Measurements from ENCODE around the gene PCP4.
"Not testable (repeated sequence)": the region's sequence is repeated elsewhere in the genome, so short reads cannot be mapped to it uniquely, and the experiment has no call there.

The PCP4 gene

DNA sequence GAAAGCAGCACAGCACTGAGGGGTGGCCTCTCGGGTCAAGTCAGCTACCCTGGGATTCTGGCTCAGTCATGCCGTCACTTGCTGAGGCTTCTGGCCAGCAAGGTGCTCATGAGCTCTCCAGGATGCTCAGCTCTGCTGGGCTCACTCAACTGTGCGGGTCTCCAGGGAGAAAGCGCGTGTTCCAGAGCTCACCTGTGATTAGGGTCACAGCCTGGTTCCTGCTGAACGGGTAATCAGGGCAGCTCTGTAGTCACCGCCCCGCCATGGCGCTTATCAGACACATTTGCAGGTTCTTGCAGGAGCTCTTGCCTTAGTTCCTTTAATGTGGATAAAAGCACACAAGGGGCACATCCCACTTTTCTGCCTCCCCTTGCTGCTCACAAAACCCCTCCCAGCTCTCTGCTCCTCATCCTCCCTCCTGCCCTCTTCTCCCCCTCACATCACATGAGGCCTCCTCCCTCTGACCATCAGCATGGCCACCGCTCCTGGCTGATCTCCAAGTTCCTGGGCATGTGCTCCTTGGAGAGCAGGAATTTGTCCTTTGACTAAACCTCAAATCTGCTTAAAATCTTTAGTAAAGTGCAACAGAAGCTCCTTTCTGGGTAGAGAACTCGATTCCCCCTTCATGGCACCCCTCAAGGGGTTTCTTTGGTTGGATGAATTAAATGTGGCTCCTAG, 2.0 kb downstream of the PCP4 start:
- no peak for DNase-seq

DNA sequence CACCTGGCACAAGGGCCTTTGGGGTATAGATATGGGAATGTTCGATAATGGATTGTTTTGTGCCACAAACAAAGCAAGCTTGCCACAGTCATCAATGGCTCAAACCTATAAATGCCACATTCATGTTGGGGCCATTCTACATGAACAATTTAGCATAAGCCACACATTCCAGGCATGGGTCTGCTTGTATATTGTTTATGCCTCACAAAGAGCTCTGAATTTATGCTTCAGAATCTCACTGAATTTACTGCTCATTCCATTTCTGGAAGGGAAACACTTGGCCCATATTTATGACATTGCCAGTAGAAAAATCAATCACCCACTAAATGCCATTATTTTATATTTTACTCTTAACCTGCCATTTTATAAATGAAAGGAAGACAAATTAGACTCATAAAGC, 6.4 kb downstream of the PCP4 start:
- DNase-seq: no peak

DNA sequence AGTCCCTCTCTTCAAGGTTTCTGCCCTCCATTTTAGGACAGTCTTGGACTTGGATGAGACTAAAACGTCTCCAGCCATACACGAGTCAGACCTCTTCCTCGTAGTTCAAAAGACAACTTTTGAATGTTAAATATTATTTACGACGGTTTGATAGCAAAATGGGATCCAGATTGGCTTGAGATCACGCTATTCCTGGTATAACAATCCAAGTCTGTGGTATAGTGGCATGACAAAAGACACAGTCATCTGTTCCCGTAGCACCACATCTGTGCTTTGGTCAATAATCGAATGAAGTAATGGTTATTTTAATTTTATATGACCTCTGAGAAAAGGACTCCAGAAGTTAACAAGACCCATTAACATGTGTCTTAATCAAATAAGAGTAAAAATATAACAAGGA, 7.0 kb downstream of the PCP4 start:
- no peak for DNase-seq

DNA sequence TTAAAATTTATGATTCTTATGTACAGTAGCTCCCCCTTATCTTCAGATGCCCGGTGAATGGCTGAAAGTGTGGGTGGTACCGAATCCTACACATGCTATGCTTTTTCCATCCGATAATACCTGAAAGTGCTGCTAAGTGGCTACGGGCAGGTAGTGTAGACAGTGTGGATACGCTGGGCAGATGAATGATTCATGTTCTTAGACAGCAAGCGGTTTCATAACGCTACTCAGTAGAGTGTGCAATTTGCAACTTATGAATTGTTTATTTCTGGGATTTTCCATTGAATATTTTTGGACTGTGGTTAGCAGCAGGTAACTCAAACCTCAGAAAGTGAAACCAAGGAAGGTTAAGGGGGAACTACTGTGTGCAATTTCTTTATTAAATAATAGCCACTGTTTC, 7.5 kb downstream of the PCP4 start:
- DNase-seq: no peak

DNA sequence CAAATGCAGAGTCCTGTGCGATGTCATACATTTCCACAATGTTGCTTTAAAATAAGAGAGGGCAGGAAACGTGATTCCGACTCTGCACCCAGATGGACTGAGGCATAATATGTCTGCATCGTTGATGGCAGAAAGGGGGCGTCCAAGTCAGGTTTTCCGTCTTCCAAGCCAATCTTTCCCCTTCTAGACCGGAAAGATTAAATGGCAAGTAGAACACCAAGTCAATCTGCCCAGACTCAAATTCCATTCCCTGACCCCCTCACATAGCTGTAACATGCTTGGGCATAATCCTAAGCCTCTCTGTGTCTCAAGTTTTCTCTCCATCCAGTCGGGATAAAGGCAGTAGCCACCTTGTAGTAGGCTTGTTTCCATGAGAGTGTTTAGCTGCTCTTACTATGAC, 14.4 kb downstream of the PCP4 start:
- no peak for DNase-seq

DNA sequence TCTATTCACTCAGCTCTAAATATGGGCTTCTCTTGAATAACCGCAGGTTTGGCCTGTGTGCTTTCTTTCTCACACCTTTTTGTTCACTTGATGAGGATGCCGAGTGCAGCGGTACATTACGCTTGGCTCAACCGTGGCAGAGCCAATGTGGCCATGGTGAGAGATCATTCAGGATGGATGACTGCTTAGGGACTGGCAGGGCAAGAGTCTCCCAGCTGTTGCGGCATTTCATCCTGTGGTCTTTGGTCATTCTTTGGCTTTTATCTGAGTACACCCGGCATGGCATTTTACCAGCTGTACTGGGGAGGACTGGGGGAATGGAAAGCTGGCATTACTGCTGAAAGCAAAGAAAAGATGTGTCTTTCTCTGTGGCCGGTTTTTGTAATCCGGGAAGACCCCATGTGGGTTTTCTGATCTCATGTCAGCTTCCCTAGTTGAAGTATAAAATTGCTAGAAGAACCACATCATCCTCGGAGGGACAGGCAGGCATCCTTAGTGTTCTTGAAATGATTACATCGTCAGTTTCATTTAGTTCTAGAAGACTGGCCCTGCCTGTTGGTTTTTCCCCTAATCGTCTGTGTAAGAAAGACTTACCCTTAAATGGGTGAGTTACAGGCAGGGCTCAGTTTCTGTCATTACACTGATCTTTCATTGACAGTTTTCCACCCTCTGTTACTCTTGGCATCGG, 15.1 kb downstream of the PCP4 start:
- no peak for DNase-seq

DNA sequence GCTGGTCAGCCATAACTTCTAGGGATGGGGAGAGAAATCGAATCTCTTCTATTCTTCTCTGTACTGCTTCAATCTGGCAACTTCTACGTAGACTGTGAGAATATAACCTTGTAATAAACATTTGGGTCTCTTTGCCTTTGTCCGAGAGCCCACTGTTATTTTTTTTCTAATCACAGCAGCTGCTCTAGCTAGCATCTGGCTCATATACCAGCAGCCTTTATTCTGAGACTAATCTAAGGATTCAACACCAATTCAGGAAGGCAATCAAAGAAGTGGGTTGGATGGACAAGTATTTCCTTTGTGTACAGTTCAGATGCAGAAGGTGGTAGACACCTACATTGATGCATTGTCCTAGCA, 15.6 kb downstream of the PCP4 start:
- DNase-seq: no peak

DNA sequence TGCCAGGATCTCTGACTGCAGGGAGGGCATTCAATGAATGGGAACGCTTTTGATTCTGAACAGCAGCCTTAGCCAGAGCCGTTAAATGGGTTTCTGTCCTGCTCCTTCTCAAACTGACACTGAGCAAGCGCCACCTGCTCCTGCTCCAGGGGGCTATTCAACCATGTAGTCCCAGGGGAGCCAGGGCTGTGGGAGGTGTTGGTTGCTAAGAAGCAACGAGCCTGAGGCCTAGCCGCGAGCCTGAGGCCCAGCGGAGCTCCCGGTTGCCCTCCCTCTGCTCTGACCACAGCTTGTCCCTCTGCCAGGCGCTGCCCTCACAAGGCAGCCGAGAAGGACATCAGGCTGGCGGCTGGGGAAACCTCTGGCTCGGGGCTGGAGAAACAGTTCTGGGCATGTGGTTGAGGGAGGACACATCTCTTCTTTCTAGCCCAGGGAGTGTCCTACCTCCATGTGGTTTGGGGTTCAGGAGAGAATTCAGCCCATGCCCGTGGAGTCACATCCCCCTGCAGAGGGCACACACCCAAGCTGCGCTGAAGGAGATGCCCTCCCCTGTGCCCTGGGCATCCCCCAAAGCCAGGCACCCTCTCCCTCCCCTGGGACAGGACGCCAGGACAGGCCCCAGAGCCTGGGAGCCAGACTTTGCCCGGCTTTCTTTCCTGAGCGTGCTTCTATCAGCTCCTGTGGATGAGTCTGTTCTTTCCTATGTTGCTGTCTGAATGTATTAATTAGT, 18.0 kb downstream of the PCP4 start:
- DNase-seq: no peak

DNA sequence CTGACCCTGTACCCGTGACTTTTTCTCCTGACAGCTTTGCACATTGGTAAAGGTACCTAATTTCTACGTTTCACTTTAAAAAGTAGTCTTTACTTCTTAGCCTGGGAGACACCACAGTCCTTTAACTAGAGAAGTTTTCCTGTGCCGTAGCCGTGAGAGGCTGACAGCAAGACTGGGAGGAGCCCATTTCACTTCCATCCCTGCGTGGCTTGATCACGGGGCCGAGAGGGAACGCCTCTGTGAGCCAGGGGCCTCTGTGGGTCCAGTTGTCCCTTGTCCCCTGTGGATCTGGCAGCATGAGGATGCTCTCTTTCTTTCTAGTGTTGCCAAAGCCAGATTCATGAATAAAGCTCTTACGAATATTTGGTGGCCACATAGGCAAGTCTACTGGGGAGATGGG, 21.6 kb downstream of the PCP4 start:
- no peak for DNase-seq

DNA sequence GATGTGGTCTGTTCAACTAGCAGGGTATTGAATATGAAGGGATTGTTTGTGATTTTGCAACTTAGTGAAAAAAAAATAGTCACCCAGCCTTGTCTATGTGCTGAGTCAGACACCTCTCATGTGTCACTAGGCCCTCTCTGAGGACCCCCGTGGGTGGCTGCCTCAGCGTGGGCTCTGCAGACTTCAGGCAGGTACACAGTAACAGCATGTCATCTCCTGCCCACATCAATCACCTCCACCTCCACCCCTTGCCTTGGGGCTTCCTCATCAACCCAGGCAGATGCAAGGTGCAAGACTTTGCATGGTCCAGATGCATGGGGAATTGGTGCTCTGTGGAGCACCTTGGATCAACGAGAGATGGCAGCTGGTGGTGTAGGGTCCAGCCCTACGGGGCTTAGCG, 23.9 kb downstream of the PCP4 start:
- no peak for DNase-seq

DNA sequence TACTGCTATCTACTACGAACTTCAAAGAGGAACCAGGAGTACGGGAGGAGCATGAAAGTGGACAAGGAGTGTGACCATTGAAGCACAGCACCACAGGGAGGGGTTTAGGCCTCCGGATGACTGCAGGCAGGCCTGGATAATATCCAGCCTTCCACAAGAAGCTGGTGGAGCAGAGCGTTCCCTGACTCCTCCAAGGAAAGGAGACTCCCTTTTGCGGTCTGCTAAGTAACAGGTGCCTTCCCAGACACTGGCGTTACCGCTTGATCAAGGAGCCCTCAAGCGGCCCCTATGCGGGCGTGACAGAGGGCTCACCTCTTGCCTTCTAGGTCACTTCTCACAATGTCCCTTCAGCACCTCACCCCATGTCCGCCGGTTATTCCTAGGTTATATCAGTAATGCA, 24.6 kb downstream of the PCP4 start:
- not testable (repeated sequence) for DNase-seq

DNA sequence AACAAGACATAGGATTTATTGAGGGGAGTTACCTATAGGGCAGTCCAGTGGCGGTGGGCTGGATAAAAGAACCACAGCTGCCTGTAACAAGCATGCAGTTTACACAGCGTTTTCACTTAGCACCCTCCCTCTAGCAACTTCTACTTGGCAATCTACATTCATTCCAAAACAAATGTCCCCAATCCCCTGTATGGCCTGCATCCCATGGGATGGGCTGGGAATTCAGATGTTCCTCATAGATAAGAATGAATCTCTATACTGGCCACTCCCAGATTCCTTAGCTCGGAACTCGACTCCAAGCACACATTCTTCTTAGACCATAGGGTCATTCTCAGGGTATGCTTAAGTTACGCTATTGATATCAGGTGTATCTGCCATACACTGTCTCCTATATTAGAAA, 33.3 kb downstream of the PCP4 start:
- DNase-seq: no peak

DNA sequence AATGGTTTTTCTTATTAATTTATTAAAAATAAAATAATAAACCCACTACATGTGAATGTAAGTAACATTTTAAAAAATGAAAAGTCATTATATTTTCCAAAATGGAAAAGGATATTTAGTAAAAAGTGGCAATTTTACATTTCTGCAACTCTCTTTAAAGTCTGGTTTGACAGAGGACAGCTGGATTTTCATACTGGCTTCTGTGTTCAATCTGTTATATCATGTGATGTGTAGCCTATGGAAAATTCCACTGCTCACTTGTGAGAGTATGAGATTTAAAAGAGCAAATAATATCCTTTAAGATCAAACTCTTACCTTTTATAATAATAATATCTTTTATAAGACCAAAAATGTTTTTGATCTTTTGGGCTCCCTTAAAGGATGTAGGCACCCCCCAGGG, 33.7 kb downstream of the PCP4 start:
- DNase-seq: no peak

DNA sequence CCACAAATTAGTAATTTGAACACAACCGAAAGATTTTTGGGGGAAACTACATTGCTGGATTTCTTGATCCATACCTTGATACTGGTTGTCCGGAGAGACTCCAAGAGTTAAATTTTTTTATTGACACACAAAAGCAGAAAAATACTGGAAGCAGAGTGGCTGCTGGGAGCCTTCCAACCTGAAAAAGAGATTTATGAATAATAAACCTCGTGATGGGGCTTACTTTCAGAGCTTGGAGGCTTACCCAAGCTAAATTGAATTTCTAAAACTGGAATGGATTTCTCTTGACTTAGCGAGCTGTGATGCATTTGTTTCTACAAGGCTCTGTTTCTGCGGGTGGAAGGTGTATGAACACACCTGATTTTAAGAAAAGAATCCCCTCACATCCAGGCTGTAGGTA, 35.7 kb downstream of the PCP4 start:
- DNase-seq: no peak

DNA sequence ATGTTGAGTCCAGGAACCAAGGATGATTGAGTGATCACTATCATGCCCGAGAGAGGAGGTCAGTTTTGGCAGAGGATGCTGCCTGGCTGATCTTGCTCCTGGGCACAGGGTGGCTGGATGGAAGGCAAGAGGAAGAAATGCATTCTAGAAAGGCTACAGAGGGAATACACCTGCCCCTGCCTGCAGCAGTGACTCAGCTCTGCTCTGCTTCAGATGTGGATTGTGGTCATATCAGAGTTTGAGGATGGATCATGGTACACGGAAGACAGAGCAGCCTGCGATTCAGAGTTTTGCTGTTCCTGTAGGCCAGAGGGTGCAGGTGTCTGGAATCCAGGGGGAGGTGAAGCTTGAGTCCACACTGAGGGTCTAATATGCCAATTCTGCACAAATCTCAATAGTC, 37.2 kb downstream of the PCP4 start:
- no peak for DNase-seq

DNA sequence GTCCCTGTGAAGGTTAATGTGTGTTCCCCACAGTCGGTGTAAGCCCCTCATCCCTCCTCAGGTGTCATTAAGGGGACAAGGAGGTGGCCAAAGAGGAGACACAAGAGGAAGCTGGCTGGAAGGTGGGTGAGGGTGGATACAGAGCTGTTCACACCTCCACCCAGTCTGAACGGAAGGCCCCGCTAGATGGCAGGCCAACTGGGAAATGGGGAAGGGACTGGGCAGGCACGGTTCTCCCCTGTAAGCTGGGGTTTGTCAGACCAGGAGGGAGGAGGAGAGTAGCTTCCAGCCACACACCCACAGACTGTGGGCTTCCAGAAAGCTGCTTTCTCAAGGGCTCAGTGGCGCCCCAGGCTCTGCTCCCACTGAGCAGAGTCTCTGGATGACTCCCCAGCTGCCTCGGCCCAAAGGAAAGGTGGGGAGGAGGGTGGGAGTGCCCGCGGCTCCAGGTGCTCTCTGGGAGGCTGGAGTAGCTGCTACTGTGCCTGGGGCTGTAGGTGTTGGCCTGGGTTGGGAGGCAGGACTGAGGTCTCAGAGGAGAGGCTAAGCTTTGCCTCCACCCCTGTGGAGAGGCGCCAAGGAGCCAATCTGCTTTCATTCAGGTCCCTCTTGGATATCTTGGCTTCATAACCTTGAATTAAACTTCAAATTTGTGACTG, 41.2 kb downstream of the PCP4 start:
- DNase-seq: no peak

DNA sequence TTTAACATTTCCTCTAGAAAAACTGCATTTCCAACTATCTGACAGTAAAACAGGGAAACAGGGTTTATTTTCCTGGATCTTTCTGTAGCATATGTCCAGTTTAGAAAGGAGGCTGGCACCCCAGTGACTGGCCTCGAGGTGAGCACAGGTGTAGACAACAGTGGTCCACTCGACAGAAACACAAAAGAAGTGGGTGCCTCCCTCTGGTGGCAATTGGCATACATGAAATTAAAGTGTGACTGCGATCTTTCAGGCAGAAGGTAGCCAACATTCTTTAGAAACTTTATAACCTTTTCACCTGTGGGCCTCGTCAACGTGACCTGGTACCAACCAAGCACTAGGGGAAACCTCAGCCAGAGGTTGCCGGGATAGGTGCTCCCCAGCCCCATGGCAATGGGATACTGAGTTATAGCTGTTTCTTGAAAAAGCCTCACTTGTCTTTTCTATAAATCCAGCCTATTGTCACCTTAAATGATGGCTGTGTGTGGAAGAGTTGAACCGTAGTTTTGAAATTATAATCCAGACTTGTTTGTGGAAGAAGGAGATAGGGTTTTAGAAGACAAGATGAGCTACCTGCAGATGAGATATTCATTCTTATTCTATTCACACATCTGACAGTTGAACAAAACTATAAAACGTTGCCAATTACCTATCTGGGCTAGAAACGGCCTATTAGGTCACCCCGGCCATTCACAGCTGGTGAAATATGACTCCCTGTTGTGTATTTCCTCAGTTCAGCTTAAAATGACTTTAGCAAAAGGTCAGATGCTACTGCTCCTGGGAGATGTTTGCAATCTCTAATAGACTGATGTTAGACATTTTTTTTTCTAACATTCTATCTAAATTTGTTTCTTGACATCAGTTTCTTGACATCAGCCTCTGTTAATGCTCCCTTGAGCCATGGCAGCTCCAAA, 44.3 kb downstream of the PCP4 start:
- no peak for DNase-seq

DNA sequence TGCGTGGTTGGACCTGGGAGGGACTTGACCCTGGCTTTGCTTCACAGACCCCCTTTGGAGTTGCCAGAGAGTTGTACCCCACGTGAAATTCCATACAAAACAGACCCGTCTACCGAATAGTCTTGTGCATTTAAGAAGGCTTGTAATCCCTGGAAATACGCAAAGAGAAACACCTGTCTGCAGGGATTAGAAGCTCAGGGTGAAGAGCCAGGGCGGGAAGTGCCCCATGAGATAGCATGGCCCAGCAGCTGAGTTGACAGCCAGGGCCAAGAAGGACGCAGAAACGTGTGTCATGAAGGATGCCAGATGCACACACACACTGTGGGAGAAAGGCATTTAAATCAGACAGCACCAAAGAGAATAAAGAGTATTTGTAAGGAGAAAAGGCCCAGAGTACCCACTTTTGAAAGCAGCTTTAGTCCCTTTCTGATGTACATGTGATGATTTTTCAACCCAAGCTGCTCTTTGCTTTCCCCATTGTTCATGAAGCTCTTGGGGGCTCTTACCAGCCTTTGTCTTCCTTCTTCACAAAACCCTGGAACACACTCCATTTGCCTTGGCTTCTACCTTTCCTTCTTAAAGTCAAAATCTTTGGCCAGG, 46.6 kb downstream of the PCP4 start:
- DNase-seq: no peak

DNA sequence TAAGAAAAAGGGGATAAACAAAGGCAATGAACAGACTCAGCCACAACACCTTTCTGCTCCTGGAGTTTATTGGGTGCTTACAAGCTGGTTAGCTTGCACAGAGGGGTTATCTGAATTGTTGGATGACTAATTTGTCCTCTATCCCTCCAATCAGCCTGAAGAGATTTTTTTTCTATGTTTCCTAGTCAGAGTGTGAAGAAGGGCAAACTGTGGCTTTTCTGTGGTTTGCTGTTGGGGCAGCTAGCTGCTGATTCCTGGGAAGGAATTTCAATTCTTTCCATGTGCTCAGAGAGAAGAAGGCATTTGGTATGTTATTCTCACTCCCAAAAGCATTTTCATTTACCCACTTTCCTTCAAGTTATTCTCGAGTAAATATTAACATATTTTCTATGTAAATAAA, 48.6 kb downstream of the PCP4 start:
- DNase-seq: no peak

DNA sequence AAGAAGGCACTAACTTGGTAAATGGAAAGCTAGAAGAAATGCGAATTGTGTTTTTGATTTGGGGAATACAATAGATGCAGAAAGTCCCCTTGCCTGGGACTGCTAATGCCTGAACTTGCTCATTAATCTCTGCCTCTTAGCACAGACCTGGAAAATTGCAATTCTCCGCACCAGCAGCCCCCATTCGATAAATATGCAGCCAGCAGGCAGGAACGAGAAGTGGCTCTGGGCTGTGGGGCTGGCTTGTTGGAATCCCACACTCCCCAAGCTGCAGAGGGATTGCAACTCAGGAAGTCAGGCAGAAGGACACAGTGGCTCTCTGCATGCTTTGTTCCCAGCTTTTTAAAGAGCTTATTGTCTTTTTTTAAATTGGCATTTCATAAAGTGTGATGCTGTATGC, 51.3 kb downstream of the PCP4 start:
- no peak for DNase-seq

DNA sequence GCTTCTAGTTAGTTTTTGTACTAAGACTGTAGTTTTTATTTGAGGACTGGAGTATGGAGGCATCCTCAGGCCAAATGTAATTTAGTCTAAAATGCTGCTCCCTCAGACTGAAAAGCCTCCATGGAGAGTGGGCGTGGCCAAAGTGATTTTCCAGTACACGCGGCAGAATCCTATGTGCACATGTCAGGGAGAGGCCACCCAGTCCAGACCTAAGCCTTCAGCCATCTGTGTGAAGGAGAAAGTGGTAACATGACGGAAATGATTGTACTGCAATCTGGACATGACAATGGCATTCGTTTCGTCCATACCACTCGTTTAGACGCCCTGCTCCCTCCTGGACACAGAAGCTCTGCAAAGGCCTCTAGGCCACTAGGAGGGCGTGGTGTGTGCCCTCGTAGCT, 56.2 kb downstream of the PCP4 start:
- DNase-seq: no peak

DNA sequence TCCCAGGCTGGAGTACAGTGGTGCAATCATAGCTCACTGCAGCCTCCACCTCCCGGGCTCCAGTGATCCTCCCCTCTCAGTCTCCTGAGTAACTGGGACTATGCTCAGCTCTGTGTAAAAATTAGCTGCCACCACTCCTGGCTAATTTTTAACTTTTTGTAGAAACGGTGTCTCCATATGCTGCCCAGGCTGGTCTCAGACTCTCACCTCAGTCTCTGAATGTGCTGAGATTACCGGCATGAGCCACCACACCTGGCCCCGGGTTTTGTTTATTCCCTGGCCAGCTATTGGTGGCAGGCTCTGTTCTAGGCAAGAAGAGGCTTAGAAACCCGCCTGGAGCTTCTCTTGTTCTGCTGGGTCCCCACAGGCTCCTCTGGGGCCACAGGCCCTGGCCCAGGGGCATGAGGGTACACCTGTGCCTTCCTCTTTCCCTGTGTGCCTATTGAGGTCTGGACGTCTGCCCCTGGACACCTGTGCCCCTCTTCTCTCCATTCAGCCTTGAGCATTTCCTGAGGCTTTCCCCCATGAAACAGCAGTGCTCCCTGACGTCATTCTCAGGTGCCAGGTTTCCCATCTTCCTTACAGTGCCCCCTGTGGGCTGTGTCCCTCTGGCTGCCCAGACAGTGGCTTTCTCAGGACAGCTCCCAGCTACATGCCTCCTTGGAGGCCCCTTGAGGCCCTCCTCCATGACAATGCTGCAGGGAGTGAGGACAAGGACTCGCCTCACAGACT, 57.5 kb downstream of the PCP4 start:
- DNase-seq: no peak

Measured in NCI-H1048 (cell line).